SK-N-MC (cell line): Measurements from ENCODE around the gene SNX14.

ENCODE experiments used
- EZH2 ChIP-seq: fragments of 200-600 bp; sonication (generic); IDR thresholded peaks from one replicate; pipeline ENCODE4 v1.6.1; 2017; ENCODE audit warnings: antibody characterized with exemption
- POLR2AphosphoS5 ChIP-seq: IDR thresholded peaks from 2 replicates; pipeline ENCODE4 v1.6.1; 2012; ENCODE audit warnings: mild to moderate bottlenecking, low read depth, low read length, borderline replicate concordance

- TF ChIP-seq POLR2AphosphoS5 (no peak), EZH2 (no peak)
Measured at GRCh38 chr6:85496009-85496579, 97.6 kb downstream of the SNX14 start.
